NCI-H82 (cell line): ENCODE results near the gene KCNMB3.
"Not testable (repeated sequence)": the region's sequence is repeated elsewhere in the genome, so short reads cannot be mapped to it uniquely, and the experiment has no call there.

ENCODE experiments used
- DNase-seq: peaks from one replicate; lab custom pipeline; 2025; lab: John Stamatoyannopoulos, UW

Gene KCNMB3

GRCh38 chr3:179250803-179251476 is at the start of gene KCNMB3:
KCNMB3 (minus strand) TSS chr3:179251114; CDS start chr3:179250990, 124 bp downstream.
- DNase-seq: no peak

DNA sequence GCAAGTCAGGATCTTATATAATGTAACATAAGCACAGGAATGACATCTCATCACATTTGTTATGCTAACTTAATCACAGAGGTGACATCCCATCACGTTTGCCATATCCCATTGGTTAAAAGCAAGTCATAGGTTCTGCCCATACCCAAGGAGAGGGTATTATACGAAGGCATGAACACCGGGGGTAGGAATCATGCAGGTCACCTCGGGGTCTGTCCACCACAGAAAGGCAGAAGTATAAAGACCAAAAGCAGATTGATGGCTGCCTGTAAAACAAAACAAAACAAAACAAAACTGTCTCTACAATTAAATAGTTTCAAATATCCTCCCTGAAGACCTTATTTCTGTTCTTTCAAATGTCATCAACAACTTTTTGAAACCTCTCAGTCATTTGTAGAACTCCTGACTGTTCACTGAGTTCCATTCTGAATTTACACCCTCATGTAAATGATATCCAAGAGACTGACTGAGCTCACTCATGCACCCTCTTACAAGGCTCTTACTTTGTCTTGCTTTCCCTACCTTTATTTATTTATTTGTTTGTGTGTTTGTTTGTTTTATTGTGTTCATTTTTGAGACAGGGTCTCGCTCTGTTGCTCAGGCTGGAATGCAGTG is 49.2 kb upstream of the KCNMB3 start:
- DNase-seq: no peak

GRCh38 chr3:179299316-179299715 is 48.4 kb upstream of the KCNMB3 start:
- no peak for DNase-seq

DNA sequence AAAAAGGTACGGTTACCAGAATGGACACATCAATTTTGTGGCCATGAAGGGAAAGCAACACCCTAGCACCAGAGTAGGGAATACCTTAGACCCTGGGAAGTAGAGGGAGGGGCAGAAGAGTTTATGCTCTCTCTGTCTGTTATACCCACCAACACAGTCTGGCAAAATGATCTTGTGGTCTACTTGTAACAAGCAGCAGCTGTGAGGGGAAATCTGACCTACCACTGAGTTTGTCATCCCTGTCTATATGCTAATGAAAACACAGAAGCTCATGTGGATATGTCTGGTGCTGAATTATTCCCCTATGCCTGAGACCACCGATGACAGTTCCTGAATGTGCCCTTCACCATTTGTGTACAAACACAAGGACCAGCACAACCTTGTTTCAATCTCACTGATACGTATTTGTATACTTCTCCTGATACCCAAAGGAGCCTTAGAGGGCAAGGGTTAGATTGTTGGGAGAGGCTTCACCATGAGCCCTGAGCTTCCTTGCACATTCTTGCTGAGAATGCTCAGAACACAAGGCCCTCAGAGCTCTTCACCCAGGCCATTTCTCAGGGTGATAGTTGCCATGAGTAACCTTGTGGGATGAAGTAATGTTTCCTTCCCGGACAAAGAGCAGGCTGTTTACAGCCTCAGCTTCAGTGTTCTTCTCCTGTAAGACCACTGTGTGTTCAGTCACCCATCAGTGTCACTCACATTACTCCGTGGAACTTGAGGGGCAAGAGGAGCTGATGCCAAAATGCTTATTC is 47.2 kb upstream of the KCNMB3 start:
- DNase-seq: no peak

DNA sequence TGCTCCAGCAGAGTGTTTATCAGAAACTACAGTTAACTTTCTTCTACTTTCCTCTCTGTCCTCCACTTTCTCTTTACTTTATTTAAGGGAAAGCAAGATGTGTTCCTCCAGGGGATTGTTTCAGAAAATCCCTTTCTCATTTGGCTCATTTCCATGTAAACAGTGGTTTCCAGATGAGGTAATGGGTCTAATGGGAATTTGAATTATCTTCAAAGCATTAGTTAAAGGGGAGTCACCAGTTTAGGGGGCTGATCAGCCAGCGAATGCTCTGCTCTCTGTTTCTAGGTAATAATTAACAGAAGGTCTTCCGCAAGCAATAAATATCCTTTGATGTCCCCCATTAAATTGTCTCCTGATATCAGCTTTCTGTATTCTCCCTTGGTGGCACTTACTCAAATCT is 41.5 kb upstream of the KCNMB3 start:
- DNase-seq: no peak

GRCh38 chr3:179289295-179289694 is 38.4 kb upstream of the KCNMB3 start:
- peak; percentile 69 for DNase-seq

GRCh38 chr3:179288845-179289244 is 37.9 kb upstream of the KCNMB3 start:
- peak; percentile 59 for DNase-seq

DNA sequence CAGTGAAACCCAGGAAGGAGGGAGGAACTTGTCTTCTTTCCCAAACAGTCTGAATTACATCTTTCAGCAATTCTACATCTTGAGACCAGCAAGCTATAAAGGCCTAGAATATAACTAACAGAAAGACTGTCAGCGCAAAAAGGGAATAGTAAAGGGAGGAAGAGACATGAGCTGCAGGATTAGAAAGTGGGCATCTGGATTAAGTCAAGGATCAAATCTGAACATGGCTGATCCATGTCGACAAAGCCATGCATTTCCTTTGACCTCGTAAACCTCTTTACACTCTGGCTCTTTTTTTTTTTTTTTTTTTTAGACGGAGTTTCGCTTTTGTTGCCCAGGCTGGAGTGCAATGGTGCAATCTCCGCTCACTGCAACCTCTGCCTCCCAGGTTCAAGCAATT is 35.4 kb upstream of the KCNMB3 start:
- peak; percentile 89 for DNase-seq

DNA sequence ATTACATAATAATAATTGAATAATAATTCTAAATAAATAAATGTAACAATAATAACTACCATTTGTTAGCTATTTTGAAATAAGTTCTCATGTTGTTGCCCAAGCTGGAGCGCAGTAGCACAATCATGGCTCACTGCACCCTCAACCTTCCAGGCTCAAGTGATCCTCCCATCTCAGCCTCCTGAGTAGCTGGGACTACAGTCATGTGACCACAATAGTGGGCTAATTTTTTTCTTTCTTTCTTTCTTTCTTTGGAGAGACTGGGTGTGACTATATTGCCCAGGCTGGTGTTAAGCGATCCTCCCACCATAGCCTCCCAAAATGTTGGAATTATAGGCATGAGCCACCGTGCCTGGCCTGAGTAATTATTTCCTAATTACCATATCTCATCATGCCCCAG is 30.9 kb upstream of the KCNMB3 start:
- no peak for DNase-seq

DNA sequence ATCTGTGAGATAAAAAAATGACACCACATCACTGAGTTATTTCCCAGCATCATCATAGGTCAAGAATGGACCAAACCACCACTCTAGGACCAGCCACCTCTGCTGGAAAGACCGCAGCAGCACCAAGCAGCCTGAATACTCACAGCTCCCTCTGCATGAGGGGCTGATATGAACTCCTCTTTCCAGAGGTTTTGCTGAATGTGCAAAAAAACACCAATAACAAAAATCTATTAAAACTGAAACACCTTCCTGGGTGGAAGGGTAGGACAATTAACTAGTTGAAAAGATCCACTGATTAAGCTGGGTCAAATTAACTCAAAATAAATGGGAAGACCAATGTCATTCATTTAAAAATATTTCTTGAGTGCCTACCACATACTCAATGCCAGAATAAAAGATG is 28.9 kb upstream of the KCNMB3 start:
- no peak for DNase-seq

GRCh38 chr3:179278932-179279693 is 28.2 kb upstream of the KCNMB3 start:
- no peak for DNase-seq

GRCh38 chr3:179278151-179278550 is 27.2 kb upstream of the KCNMB3 start:
- no peak for DNase-seq

GRCh38 chr3:179276743-179277142 is 25.8 kb upstream of the KCNMB3 start:
- no peak for DNase-seq

- DNase-seq: no peak
These were observed 25.1 kb upstream of the KCNMB3 start for GRCh38 chr3:179276001-179276400.

DNA sequence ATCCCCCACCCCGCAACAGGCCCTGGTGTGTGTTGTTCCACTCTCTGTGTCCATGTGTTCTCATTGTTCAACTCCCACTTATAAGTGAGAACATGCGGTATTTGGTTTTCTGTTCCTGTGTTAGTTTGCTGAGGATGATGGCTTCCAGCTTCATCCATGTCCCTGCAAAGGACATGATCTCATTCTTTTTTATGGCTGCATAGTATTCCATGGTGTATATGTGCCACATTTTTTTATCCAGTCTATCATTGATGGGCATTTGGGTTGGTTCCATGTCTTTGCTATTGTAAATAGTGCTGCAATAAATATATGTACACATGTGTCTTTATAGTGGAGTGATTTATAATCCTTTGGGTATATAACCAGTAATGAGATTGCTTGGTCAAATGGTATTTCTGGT is 23.5 kb upstream of the KCNMB3 start:
- not testable (repeated sequence) for DNase-seq

DNA sequence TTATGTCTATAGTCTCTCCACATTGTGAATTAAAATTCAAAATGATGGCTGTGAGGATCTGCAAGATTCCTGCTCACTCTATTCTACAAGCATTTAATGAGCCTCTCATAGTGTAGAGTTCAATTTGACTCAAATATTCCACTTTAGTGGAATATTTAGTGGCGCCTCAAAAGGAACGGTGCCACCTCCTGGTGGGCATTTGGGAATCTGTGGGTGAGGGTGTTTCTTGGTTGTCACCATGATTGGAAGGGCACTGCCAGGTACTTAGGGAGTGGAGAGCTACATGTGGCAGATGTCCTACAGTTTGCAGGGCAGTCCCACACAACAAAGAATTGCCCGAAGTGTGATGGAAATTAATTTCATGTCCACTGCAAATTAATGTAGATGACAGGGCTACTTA is 21.5 kb upstream of the KCNMB3 start:
- no peak for DNase-seq

DNA sequence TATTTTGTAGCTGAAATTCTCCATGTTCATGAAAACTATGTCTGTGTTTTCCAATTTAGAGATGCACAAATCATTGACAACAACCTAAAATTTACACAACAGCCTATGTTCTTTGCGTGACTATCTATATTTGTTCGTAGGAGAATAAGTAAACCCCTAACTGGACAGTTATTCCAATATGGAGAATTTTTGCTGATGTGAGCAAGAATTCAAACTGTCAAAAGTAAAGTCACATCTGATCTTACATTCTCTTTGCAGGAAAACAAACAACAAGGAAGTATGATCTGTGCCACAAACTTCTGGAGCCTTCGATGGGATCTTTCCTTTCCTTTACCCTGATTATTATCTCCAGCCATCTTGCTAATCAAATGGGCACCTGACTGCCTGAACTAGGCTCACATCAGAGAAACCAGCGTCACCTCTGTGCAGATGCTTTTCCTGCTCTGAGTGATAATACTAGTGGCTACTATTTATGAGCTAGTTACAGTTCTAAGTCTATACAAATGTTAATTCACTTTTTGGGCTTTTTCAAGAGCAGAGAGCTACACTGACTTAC is 18.3 kb upstream of the KCNMB3 start:
- no peak for DNase-seq

GRCh38 chr3:179268400-179269051 is 17.6 kb upstream of the KCNMB3 start:
- no peak for DNase-seq

- no peak for DNase-seq
These were observed 15.8 kb upstream of the KCNMB3 start for GRCh38 chr3:179266701-179267211.

- DNase-seq: no peak
These were observed 15.0 kb upstream of the KCNMB3 start for GRCh38 chr3:179265875-179266274.

DNA sequence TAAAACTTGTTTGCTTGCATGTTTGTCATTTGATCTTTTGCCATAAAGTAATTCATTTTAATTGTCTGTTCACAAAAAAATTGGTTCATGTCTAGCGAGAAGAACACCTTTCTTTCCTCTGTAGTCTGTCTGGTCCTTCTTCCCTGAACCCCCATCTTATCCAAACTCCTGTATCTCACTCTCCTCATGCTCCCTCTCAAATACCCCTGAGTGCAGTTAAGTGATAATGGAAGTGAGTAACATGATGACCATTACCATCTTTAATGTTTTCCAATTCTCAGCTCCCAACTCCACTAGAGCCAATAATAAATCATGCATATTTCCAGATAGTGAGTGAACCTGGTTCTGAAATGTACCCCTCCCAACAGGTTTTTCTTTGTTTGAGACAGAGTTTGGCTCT is 14.2 kb upstream of the KCNMB3 start:
- no peak for DNase-seq
